Activated CD4-positive, alpha-beta memory T cell treated with anti-CD3 and anti-CD28 coated beads for 36 hours (primary cell): Measurements from ENCODE around the gene DOLK. TPM values are rescaled to one million over a fixed set of nuclear protein-coding genes. Genes with fewer than 3 reads are reported as not detected.

ENCODE experiments used
- CTCF ChIA-PET: fragments of 350-600 bp; sonication (Branson Sonifier 250); formaldehyde crosslinking; loops from one replicate; lab custom pipeline; 2021; ENCODE audit warnings: antibody characterized with exemption, inconsistent platforms; lab: Charles Lee
- POLR2A ChIA-PET: fragments of 350-600 bp; sonication (Branson Sonifier 250); formaldehyde crosslinking; loops from one replicate; lab custom pipeline; 2021; ENCODE audit warnings: antibody characterized with exemption; lab: Charles Lee
- DNase-seq: peaks from one replicate; pipeline ENCODE4 v3.0.0-alpha.2; 2020
- H3K27ac Mint-ChIP-seq: one replicate; pipeline ENCODE4 v1.8.0; 2021; ENCODE audit warnings: mixed read lengths
- H3K27me3 Mint-ChIP-seq: one replicate; pipeline ENCODE4 v1.8.0; 2021; ENCODE audit warnings: mixed read lengths
- H3K36me3 Mint-ChIP-seq: one replicate; pipeline ENCODE4 v1.8.0; 2021; ENCODE audit warnings: mixed read lengths
- H3K4me1 Mint-ChIP-seq: one replicate; pipeline ENCODE4 v1.8.0; 2021; ENCODE audit warnings: low read depth, mixed read lengths
- H3K4me3 Mint-ChIP-seq: one replicate; pipeline ENCODE4 v1.8.0; 2021; ENCODE audit warnings: mild to moderate bottlenecking, mixed read lengths
- H3K9me3 Mint-ChIP-seq: one replicate; pipeline ENCODE4 v1.8.0; 2021; ENCODE audit warnings: mixed read lengths
- intact Hi-C: fragments of 100-400 bp; cut with micrococcal nuclease; formaldehyde crosslinking; loops from one replicate; pipeline ENCODE4 v1.15.1; 2023
- total RNA-seq, 2 experiments: library from RNA; stranded (reverse); gene quantifications; one replicate each; pipeline ENCODE4 v1.2.3, GENCODE V29; 2021

DOLK gene
- total RNA-seq, 2 experiments from 2014 or later, result 5.7 to 6.7 TPM

DNA sequence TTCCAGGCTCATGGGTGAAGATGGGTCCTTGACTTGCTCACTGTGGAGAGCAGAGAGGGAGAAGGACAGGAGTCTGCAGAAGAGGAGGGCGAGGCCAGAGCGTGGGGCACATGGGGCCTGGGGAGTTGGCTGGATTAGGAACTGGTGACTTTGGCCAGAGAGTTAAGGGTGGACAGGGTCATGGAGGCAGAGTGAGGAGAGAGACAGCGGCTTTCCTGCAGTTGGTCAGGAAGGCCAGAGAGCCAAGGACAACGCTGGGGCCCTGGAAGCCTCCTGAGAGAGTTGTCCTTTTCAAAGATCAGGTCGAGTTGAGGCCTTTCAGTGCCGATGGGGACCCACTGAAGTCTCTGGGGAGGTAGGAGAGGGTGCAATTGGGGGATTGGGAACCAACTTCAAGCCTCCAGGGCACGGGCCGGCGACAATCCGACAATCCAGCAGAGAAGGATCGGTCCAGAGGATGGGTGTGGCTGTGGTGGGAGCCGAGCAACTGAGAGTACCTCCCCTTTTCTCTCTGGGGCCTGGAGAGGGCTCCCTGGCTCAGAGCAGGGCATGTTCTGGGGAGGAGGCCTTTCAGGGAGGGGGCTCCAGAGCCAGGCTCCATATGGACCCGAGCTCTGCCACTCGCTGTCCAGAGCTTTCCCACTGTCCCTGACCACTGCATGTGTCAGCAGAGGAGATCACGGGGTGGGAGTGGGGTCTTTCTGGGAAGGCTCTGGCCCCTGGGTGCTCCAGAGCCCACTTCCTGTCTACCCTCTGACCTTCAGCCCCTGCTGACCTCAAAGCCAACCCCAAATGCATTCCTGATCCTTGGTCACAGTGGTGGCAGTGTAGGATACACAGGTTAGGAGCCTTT, 34.1 kb downstream of the DOLK start:
- H3K36me3 Mint-ChIP-seq, result peaks cover 32% of the 10 kb centered on the region
- no peak overlapping the region for H3K4me3 Mint-ChIP-seq
- no peaks in the 10 kb centered on the region for H3K27me3 Mint-ChIP-seq
- intact Hi-C loops, result no loop called here
- no peaks in the 10 kb centered on the region for H3K9me3 Mint-ChIP-seq
- DNase-seq, result no peak
- ChIA-PET POLR2A (no interaction called here), CTCF (interaction anchor here (0.7 to 2.2 kb wide), 3 partner anchors 11 to 51 kb away, joined by 3 to 10 read pairs (median 4); no protein-coding TSS in a partner anchor)
- peaks cover 39% of the 10 kb centered on the region for H3K4me1 Mint-ChIP-seq
- H3K27ac Mint-ChIP-seq, result peak overlapping the region; percentile 75

DNA sequence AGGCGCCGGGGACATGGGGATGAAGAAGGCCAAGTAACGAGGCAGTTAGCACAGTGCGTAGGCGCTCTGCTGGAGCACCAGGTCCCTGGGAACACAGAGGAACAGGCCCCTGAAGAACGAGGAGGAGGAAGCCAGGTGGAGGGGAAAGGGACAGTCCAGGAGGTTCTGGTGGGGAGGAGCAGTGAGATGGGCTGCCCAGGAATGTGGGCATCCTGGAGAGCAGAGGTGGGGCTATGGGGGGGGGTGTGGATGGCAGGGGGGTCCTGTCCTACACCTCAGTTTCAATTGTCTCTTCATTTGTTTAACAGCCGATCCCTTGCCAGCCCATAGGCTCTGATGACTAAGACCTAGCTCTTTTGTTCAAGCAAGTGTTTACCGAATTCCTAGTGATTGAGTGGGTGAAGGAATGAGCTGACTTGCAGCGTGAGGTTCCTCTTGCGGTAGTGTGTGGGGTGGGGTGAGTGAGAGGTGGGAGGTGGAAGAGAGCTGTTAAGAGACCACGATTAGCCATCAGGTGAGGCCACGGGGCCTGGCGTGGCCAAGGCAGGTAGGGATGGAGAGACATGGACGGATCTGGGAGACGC, 35.0 kb downstream of the DOLK start:
- Mint-ChIP-seq H3K4me3 (no peak overlapping the region), H3K36me3 (peaks cover 38% of the 10 kb centered on the region), H3K9me3 (no peaks in the 10 kb centered on the region), H3K4me1 (peaks cover 39% of the 10 kb centered on the region), H3K27ac (peak overlapping the region; percentile 75), H3K27me3 (no peaks in the 10 kb centered on the region)
- DNase-seq, result peak; percentile 62
- ChIA-PET POLR2A (no interaction called here), CTCF (interaction anchor here (0.7 to 1.4 kb wide), 2 partner anchors 12 to 50 kb away, joined by 3 to 4 read pairs; no protein-coding TSS in a partner anchor)
- intact Hi-C loops, result no loop called here

DNA sequence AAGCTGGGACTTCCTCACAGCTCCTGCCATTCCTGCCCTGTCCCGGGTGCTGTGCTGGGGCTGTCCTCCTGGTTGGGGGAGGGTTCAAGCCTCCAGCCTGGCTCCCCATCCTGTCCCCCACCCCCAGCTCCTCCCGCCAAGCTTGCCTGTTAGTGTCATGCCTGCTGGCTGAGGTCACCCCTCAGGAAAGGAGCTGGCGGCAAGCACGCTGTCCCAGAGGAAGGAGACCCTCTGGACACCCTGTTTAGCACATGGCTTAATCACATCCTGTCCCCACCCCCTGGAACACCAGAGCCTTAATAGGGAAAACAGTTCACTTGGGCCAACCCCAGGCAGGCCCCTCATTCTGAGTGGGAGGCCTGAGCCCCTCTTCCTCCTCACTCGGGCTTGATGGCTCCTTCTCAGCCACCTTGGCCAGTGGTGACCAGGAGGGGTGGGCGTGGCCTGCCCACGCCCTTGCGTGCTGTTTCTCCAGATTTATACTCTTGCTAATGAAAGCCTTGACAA, 35.8 kb downstream of the DOLK start:
- CTCF ChIA-PET, result interaction anchor here (1.4 kb wide), 1 partner anchor 13 kb away, joined by 4 read pairs; no protein-coding TSS in a partner anchor
- POLR2A ChIA-PET, result no interaction called here
- Mint-ChIP-seq H3K27ac (no peak overlapping the region), H3K27me3 (no peaks in the 10 kb centered on the region), H3K9me3 (no peaks in the 10 kb centered on the region), H3K4me3 (no peak overlapping the region), H3K36me3 (peaks cover 36% of the 10 kb centered on the region), H3K4me1 (peaks cover 41% of the 10 kb centered on the region)
- DNase-seq, result no peak
- intact Hi-C loops, result no loop called here

DNA sequence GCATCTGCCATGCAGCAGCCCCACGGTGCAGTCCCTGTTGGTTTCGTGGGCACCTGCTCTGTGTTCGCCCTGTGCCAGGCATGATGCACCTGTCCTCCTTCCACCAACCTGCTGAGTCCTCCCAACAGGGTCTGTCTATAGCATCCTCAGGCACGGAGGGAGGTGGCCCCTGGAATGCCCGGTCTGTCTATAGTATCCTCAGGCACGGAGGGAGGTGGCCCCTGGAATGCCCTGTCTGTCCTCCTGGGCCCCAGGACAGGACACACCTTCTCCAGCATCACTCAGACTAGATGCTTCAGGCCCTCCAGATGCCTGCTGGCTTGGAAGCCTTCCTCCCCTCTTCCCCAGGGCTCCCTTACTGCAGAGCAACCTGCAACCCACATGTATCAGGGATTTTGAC, 36.5 kb downstream of the DOLK start:
- H3K4me3 Mint-ChIP-seq, result no peak overlapping the region
- no peaks in the 10 kb centered on the region for H3K9me3 Mint-ChIP-seq
- no peak for DNase-seq
- CTCF ChIA-PET, result no interaction called here
- peaks cover 43% of the 10 kb centered on the region for H3K4me1 Mint-ChIP-seq
- H3K27me3 Mint-ChIP-seq, result no peaks in the 10 kb centered on the region
- H3K36me3 Mint-ChIP-seq, result peaks cover 33% of the 10 kb centered on the region
- intact Hi-C loops, result no loop called here
- peak overlapping the region; percentile 51 for H3K27ac Mint-ChIP-seq
- POLR2A ChIA-PET, result no interaction called here

DNA sequence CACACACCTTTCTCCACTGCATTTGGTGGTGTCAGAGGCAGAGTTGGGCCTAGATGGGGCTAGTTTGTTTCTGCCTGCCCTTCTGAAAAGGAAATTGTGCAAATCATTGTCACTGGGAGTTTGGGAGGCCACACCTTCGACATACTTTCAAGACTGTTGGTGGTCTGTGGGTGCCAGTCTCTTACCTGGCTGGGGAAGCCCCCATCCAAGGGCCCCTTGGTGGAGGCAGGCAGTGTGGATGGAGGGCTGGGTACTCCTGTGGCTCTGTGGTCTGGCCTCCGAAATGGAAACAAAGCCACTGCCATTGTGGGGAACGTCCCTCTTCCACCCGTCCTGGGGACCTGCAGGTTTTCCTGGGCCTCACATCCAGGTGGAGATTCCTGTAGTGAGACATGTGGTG, 37.5 kb downstream of the DOLK start:
- Mint-ChIP-seq H3K36me3 (peaks cover 33% of the 10 kb centered on the region), H3K4me3 (no peak overlapping the region), H3K4me1 (peaks cover 45% of the 10 kb centered on the region), H3K27ac (no peak overlapping the region), H3K27me3 (no peaks in the 10 kb centered on the region), H3K9me3 (no peaks in the 10 kb centered on the region)
- DNase-seq, result no peak
- ChIA-PET POLR2A (no interaction called here), CTCF (no interaction called here)
- intact Hi-C loops, result no loop called here

DNA sequence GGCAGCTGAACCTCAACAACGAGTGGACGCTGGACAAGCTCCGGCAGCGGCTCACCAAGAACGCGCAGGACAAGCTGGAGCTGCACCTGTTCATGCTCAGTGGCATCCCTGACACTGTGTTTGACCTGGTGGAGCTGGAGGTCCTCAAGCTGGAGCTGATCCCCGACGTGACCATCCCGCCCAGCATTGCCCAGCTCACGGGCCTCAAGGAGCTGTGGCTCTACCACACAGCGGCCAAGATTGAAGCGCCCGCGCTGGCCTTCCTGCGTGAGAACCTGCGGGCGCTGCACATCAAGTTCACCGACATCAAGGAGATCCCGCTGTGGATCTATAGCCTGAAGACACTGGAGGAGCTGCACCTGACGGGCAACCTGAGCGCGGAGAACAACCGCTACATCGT, 39.0 kb downstream of the DOLK start:
- ChIA-PET POLR2A (no interaction called here), CTCF (interaction anchor here (0.9 kb wide), 1 partner anchor 18 kb away, joined by 3 read pairs; no protein-coding TSS in a partner anchor)
- no peak overlapping the region for H3K27ac Mint-ChIP-seq
- H3K4me3 Mint-ChIP-seq, result no peak overlapping the region
- intact Hi-C loops, result no loop called here
- peaks cover 48% of the 10 kb centered on the region for H3K4me1 Mint-ChIP-seq
- H3K9me3 Mint-ChIP-seq, result no peaks in the 10 kb centered on the region
- no peak for DNase-seq
- peaks cover 33% of the 10 kb centered on the region for H3K36me3 Mint-ChIP-seq
- H3K27me3 Mint-ChIP-seq, result no peaks in the 10 kb centered on the region

DNA sequence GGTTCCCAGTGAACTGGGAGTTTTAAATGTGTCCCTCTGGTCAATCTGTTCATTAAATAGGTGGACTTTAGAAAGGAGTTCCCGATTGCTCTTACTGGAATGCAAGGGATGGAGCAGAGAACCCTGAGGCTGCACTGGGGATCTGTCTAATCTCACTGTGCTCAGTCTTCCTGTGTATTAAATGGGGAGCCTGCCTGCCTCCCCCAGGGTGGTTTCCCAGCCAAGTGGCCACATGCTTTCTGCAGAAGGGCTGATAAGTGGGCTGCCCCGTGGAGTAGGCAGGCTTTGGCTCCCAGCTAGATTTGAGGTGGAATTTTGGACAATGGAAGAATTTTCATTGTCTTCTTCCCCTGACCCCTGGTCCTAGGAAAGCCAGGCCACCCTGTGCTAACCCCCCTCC, 40.7 kb downstream of the DOLK start:
- POLR2A ChIA-PET, result no interaction called here
- CTCF ChIA-PET, result no interaction called here
- intact Hi-C loops, result no loop called here
- Mint-ChIP-seq H3K36me3 (peaks cover 27% of the 10 kb centered on the region), H3K4me1 (peaks cover 46% of the 10 kb centered on the region), H3K9me3 (no peaks in the 10 kb centered on the region), H3K27me3 (no peaks in the 10 kb centered on the region), H3K4me3 (no peak overlapping the region), H3K27ac (no peak overlapping the region)
- no peak for DNase-seq

DNA sequence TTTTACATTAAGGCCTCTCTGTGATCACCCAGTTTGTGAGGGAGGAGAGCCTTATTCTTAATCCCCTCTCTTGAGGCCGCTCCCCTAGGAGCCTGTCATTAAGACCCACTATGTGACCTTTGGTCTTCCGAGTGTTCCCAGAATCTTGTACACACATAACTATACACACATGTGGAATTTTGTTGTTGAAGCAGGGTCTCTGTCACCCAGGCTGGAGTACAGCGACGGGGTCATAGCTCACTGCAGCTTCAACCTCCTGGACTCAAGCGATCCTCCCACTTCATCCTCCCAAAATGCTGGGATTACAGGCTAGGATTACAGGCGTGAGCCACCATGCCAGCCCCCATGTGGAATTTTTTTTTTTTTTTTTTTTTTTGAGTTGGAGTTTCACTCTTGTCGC, 41.4 kb downstream of the DOLK start:
- H3K4me3 Mint-ChIP-seq, result no peak overlapping the region
- H3K36me3 Mint-ChIP-seq, result peaks cover 26% of the 10 kb centered on the region
- H3K27me3 Mint-ChIP-seq, result no peaks in the 10 kb centered on the region
- POLR2A ChIA-PET, result no interaction called here
- intact Hi-C loops, result no loop called here
- peaks cover 43% of the 10 kb centered on the region for H3K4me1 Mint-ChIP-seq
- no peaks in the 10 kb centered on the region for H3K9me3 Mint-ChIP-seq
- no peak overlapping the region for H3K27ac Mint-ChIP-seq
- DNase-seq, result no peak
- CTCF ChIA-PET, result no interaction called here

DNA sequence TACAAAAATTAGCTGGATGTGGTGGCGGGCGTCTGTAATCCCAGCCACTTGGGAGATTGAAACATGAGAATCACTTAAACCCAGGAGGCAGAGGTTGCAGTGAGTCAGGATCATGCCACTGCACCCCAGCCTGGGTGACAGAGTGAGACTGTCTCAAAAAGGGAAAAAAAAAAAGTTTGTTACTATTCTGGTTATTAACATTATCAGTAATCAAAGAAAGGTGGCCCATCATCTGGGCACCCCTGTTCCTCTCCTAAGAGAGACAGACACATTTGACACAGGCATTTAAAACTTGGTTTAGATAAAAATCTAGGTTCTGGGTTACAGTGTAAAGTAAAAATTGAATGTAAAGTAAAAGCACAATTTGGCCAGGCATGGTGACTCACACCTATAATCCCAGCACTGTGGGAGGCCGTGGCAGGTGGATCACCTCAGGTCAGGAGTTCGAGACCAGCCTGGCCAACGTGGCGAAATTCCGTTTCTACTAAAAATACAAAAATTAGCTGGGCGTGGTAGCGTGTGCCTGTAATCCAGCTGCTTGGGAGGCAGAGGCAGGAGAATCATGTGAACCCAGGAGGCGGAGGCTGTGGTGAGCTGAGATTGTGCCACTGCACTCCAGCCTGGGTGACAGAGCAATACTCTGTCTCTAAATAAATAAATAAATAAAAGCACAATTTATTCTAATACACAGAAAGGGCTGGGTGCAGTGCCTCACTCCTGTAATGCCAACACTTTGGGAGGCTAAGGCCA, 43.4 kb downstream of the DOLK start:
- ChIA-PET CTCF (no interaction called here), POLR2A (no interaction called here)
- Mint-ChIP-seq H3K9me3 (no peaks in the 10 kb centered on the region), H3K27ac (peak overlapping the region; percentile 66), H3K4me1 (peaks cover 51% of the 10 kb centered on the region), H3K4me3 (no peak overlapping the region), H3K36me3 (peaks cover 16% of the 10 kb centered on the region), H3K27me3 (no peaks in the 10 kb centered on the region)
- peak; percentile 41 for DNase-seq
- intact Hi-C loops, result loop anchor here (2.0 kb wide), 1 partner anchor 533 kb away; the partner anchor contains the start of gene URM1

DNA sequence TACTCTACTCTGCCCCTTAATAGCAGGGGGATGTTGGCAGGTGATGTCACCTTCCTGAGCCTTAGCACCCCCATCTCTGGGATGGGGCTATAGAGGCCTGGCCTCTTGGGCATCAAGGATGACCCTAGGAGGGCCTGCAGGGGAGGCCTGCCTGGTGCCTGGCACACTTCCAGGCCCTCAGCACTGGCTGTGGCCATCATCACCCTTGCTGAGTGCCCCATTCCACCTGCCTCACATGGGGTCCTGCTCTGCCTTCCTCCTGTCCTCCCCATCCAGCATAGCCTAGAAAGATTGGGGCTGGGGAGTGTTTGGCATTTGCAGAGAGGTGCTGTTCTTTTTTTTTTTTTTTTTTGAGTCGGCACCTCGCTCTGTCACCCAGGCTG, 44.3 kb downstream of the DOLK start:
- ChIA-PET POLR2A (interaction anchor here (0.8 kb wide), 1 partner anchor 22 kb away, joined by 3 read pairs; the partner anchor contains the start of gene KYAT1), CTCF (no interaction called here)
- Mint-ChIP-seq H3K27ac (peak overlapping the region; percentile 83), H3K4me1 (peaks cover 57% of the 10 kb centered on the region), H3K4me3 (no peak overlapping the region), H3K9me3 (no peaks in the 10 kb centered on the region), H3K36me3 (peaks cover 8% of the 10 kb centered on the region), H3K27me3 (no peaks in the 10 kb centered on the region)
- intact Hi-C loops, result loop anchor here (2.0 kb wide), 1 partner anchor 532 kb away; the partner anchor contains the start of gene URM1
- no peak for DNase-seq

DNA sequence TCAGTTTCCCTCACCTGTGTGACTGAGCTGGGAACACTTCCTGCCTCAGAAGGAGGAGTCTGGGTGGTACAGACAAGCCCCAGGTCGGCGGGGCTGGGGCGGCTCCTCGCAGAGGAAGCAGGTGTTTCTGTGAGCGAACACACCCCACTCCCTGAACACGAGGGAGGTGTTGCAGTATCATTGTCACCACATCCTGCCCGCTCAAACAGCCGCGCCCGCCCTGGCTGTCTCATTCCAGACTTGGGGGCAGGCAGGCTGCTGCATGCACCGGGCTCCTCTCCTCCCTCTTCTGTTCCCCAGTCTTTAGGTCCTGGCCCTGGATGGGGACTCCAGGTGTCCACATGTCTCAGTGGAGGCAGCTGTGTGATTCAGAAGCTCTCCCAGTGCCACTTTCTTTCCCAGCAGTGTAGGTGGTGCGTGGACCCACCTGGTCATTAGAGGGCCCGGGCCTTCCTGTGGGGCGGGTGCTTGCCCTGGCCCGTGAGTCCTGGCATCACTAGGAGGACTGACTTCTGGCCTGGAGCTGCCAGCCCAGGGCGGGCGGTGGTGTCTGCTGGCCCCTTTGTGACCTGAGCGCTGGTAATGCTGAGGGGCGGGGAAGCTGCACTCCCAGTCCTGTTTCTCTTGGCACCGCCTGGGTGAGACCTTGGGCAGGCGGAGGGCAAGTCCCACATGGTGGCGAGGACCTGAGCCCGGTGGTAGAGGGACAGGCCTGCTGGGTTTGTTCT, 44.9 kb downstream of the DOLK start:
- intact Hi-C loops, result loop anchor here (1.0 to 2.0 kb wide), 2 partner anchors 20 to 532 kb away; partner anchors contain the start of genes LRRC8A and URM1
- DNase-seq, result peak; percentile 92
- ChIA-PET CTCF (no interaction called here), POLR2A (interaction anchor here (0.6 to 1.0 kb wide), 4 partner anchors 16 to 229 kb away, joined by 3 to 6 read pairs (median 3); partner anchors contain the start of genes KYAT1 and NUP188)
- peak overlapping the region; percentile 83 for H3K27ac Mint-ChIP-seq
- no peaks in the 10 kb centered on the region for H3K27me3 Mint-ChIP-seq
- peak overlapping the region; percentile 48 for H3K4me3 Mint-ChIP-seq
- peaks cover 4% of the 10 kb centered on the region for H3K36me3 Mint-ChIP-seq
- peaks cover 62% of the 10 kb centered on the region for H3K4me1 Mint-ChIP-seq
- no peaks in the 10 kb centered on the region for H3K9me3 Mint-ChIP-seq
